MM.1S (cell line): Measurements from ENCODE around the gene GRIA3.

Source experiments
- DNase-seq: peaks from one replicate; pipeline ENCODE4 v3.0.0-alpha.2; 2015
- H2AFZ ChIP-seq: fragments of 300-600 bp; sonication (generic); 2 replicates; pipeline ENCODE4 v1.6.0; 2016; ENCODE audit warnings: antibody characterized with exemption, low read length
- H3F3A ChIP-seq: fragments of 300-600 bp; sonication (generic); 2 replicates; pipeline ENCODE4 v1.6.1; 2016; ENCODE audit warnings: mild to moderate bottlenecking, antibody characterized with exemption, low read length, moderate library complexity, mixed read lengths; ENCODE audit not compliant: insufficient read depth
- H3K27ac ChIP-seq: fragments of 300-600 bp; sonication (generic); 2 replicates; pipeline ENCODE4 v1.5.1; 2016; ENCODE audit warnings: mild to moderate bottlenecking, low read length
- H3K27me3 ChIP-seq: fragments of 300-600 bp; sonication (generic); replicated peaks from 2 replicates; pipeline ENCODE4 v1.6.0; 2016; ENCODE audit warnings: low read length; ENCODE audit not compliant: insufficient read depth
- H3K36me3 ChIP-seq: fragments of 300-600 bp; sonication (generic); replicated peaks from 2 replicates; pipeline ENCODE4 v1.6.1; 2016; ENCODE audit warnings: mild to moderate bottlenecking, low read length, mixed read lengths; ENCODE audit not compliant: insufficient read depth
- H3K4me1 ChIP-seq: fragments of 300-600 bp; sonication (generic); 2 replicates; pipeline ENCODE4 v1.6.1; 2016; ENCODE audit warnings: low read length, mixed read lengths
- H3K4me2 ChIP-seq: fragments of 300-600 bp; sonication (generic); 2 replicates; pipeline ENCODE4 v1.6.0; 2016; ENCODE audit warnings: low read depth, low read length
- H3K4me3 ChIP-seq: fragments of 300-600 bp; sonication (generic); 2 replicates; pipeline ENCODE4 v1.5.1; 2016; ENCODE audit warnings: low read length, mixed read lengths
- H3K79me2 ChIP-seq: fragments of 300-600 bp; sonication (generic); 2 replicates; pipeline ENCODE4 v1.6.1; 2016; ENCODE audit warnings: mixed run types, low read length, mixed read lengths
- H3K9ac ChIP-seq: fragments of 300-600 bp; sonication (generic); 2 replicates; pipeline ENCODE4 v1.6.1; 2016; ENCODE audit warnings: low read length, mixed read lengths
- H3K9me2 ChIP-seq: fragments of 300-600 bp; sonication (generic); replicated peaks from 2 replicates; pipeline ENCODE4 v1.6.1; 2016; ENCODE audit warnings: mild to moderate bottlenecking, low read length, mixed read lengths; ENCODE audit not compliant: insufficient read depth
- H3K9me3 ChIP-seq: fragments of 300-600 bp; sonication (generic); replicated peaks from 2 replicates; pipeline ENCODE4 v1.6.1; 2016; ENCODE audit warnings: mild to moderate bottlenecking, low read length, mixed read lengths; ENCODE audit not compliant: insufficient read depth
- H4K20me1 ChIP-seq: fragments of 300-600 bp; sonication (generic); 2 replicates; pipeline ENCODE4 v1.6.1; 2016; ENCODE audit warnings: mild to moderate bottlenecking, low read length, moderate library complexity, mixed read lengths; ENCODE audit not compliant: insufficient read depth
- CTCF ChIP-seq: fragments of 300-600 bp; sonication (generic); IDR thresholded peaks from 2 replicates; pipeline ENCODE4 v1.5.1; 2016; ENCODE audit warnings: antibody characterized with exemption, low read length, mixed read lengths
- EZH2 ChIP-seq: fragments of 300-600 bp; sonication (generic); optimal IDR thresholded peaks from 2 replicates; pipeline ENCODE3; 2017; ENCODE audit warnings: low read depth, mild to moderate bottlenecking, antibody characterized with exemption, low read length, mixed read lengths
- EZH2phosphoT487 ChIP-seq: fragments of 300-600 bp; sonication (generic); IDR thresholded peaks from 2 replicates; pipeline ENCODE4 v1.6.1; 2018; ENCODE audit warnings: antibody characterized with exemption, low read length

The GRIA3 gene

GRCh38 chrX:123464709-123465108 is 280.6 kb downstream of the GRIA3 start:
- Histone ChIP-seq H3K27me3 (no peaks in the 10 kb centered on the region), H3K9me3 (no peaks in the 10 kb centered on the region), H3K36me3 (no peaks in the 10 kb centered on the region), H3K4me2 (no peak overlapping the region), H3K4me1 (no peaks in the 10 kb centered on the region), H3K9me2 (no peaks in the 10 kb centered on the region), H4K20me1 (no peaks in the 10 kb centered on the region), H3K79me2 (no peaks in the 10 kb centered on the region), H3F3A (no peaks in the 10 kb centered on the region), H3K27ac (no peak overlapping the region), H3K9ac (no peak overlapping the region), H2AFZ (no peak overlapping the region), H3K4me3 (no peak overlapping the region)
- no peak for TF ChIP-seq EZH2phosphoT487
- no peak for TF ChIP-seq EZH2
- TF ChIP-seq CTCF, result no peak
- DNase-seq, result no peak

GRCh38 chrX:123468481-123468880 is 284.4 kb downstream of the GRIA3 start:
- Histone ChIP-seq H3K9me3 (no peaks in the 10 kb centered on the region), H3K9me2 (no peaks in the 10 kb centered on the region), H3K9ac (no peak overlapping the region), H3K36me3 (no peaks in the 10 kb centered on the region), H3K4me1 (no peaks in the 10 kb centered on the region), H3K4me3 (no peak overlapping the region), H3K79me2 (no peaks in the 10 kb centered on the region), H4K20me1 (no peaks in the 10 kb centered on the region), H3K4me2 (no peak overlapping the region), H3K27me3 (no peaks in the 10 kb centered on the region), H3K27ac (no peak overlapping the region), H3F3A (no peaks in the 10 kb centered on the region), H2AFZ (no peak overlapping the region)
- DNase-seq, result no peak
- TF ChIP-seq EZH2, result no peak
- no peak for TF ChIP-seq EZH2phosphoT487
- TF ChIP-seq CTCF, result no peak

GRCh38 chrX:123475068-123475724 is 291.1 kb downstream of the GRIA3 start:
- no peaks in the 10 kb centered on the region for H4K20me1 ChIP-seq
- H3K9me3 ChIP-seq, result no peaks in the 10 kb centered on the region
- H2AFZ ChIP-seq, result no peak overlapping the region
- no peaks in the 10 kb centered on the region for H3K79me2 ChIP-seq
- DNase-seq, result no peak
- no peak overlapping the region for H3K4me3 ChIP-seq
- H3K9me2 ChIP-seq, result no peaks in the 10 kb centered on the region
- peak overlapping the region; percentile 34; the same call in 1 of the 2 replicates for H3K4me2 ChIP-seq
- H3K9ac ChIP-seq, result no peak overlapping the region
- H3K36me3 ChIP-seq, result no peaks in the 10 kb centered on the region
- H3K4me1 ChIP-seq, result no peaks in the 10 kb centered on the region
- TF ChIP-seq CTCF (no peak), EZH2phosphoT487 (no peak), EZH2 (no peak)
- no peaks in the 10 kb centered on the region for H3F3A ChIP-seq
- no peak overlapping the region for H3K27ac ChIP-seq
- no peaks in the 10 kb centered on the region for H3K27me3 ChIP-seq
